Measurements from ENCODE around the gene CCL27.

CCL27 gene

GRCh38 chr9:34689512-34689911, 27.1 kb upstream of the CCL27 start:
- no peak for DNase-seq (ENCODE audit: low read depth, low spot score)
- TF ChIP-seq, protein P1, sequence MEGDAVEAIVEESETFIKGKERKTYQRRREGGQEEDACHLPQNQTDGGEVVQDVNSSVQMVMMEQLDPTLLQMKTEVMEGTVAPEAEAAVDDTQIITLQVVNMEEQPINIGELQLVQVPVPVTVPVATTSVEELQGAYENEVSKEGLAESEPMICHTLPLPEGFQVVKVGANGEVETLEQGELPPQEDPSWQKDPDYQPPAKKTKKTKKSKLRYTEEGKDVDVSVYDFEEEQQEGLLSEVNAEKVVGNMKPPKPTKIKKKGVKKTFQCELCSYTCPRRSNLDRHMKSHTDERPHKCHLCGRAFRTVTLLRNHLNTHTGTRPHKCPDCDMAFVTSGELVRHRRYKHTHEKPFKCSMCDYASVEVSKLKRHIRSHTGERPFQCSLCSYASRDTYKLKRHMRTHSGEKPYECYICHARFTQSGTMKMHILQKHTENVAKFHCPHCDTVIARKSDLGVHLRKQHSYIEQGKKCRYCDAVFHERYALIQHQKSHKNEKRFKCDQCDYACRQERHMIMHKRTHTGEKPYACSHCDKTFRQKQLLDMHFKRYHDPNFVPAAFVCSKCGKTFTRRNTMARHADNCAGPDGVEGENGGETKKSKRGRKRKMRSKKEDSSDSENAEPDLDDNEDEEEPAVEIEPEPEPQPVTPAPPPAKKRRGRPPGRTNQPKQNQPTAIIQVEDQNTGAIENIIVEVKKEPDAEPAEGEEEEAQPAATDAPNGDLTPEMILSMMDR (IDR thresholded peaks at IDR 0.05; ENCODE audit: low read depth, low read length) = no peak
- in situ Hi-C loops (cut with HindIII; ENCODE audit: low sequenced_read_pairs) = no loop called here
- H3K4me3 ChIP-seq (ENCODE audit: low read depth, low read length) = no peak overlapping the region

DNA sequence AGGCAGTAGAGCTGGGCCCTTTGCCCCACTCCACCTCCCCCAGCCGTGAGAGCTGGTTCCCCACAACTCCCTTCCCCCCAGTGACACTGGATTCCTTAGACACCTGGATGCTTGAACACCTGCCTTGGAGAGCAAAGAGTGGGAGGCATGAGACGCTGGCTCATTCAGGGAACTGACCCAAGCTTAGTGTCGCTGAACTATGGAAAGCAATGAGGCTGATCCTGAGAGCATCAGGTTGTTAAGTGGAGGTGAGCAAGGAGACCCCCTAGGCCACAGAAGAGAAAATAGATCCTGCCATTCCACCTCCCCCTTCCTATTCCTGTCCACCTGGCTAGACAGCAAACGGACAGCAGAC, 26.6 kb upstream of the CCL27 start:
- in situ Hi-C loops (cut with HindIII; ENCODE audit: low sequenced_read_pairs) = no loop called here
- no peak overlapping the region for H3K4me3 ChIP-seq (ENCODE audit: low read depth, low read length)
- TF ChIP-seq, protein P1 (IDR thresholded peaks at IDR 0.05; ENCODE audit: low read depth, low read length) = no peak
- no peak for DNase-seq (ENCODE audit: low read depth, low spot score)

DNA sequence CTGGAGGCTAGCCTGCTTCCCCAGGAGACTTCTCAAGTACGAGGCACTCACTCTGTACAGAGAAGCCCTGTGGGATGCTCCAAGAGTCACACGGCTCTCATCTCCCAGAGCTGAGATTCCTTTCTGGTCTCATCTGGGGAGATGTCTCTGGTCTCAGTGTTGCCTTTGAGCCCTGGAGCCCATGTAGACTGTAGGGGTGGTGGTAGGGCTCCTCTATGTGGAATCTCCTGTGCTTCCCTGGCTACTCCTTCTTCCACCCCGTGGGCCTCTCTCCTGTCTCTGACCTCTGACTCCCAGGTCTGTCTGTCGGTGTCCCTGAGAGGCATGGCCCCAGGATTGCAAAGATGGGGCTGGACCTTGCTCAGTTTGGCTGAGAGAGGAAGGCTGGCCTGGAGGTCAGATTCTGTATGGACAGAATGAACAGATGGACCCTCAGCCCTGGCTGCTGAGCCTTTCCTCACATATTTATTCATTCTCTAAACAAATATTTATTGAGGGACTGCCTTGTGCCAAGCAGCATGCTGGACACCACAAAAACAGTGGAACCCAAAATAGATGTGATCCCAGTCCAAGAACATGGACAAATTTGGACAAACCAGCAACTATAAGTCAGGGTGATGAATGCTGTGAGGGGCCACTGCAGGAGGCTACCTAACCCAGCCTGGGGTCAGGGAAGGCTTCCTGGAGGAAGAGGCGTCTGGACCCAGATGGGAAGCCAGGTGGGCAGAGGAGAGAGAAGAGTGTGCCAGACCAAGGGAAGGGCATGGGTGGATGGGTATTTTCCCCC, 26.1 kb upstream of the CCL27 start:
- in situ Hi-C loops (cut with HindIII; ENCODE audit: low sequenced_read_pairs) = no loop called here
- no peak for DNase-seq (ENCODE audit: low read depth, low spot score)
- H3K4me3 ChIP-seq (ENCODE audit: low read depth, low read length) = no peak overlapping the region
- TF ChIP-seq, protein P1 (IDR thresholded peaks at IDR 0.05; ENCODE audit: low read depth, low read length) = no peak

DNA sequence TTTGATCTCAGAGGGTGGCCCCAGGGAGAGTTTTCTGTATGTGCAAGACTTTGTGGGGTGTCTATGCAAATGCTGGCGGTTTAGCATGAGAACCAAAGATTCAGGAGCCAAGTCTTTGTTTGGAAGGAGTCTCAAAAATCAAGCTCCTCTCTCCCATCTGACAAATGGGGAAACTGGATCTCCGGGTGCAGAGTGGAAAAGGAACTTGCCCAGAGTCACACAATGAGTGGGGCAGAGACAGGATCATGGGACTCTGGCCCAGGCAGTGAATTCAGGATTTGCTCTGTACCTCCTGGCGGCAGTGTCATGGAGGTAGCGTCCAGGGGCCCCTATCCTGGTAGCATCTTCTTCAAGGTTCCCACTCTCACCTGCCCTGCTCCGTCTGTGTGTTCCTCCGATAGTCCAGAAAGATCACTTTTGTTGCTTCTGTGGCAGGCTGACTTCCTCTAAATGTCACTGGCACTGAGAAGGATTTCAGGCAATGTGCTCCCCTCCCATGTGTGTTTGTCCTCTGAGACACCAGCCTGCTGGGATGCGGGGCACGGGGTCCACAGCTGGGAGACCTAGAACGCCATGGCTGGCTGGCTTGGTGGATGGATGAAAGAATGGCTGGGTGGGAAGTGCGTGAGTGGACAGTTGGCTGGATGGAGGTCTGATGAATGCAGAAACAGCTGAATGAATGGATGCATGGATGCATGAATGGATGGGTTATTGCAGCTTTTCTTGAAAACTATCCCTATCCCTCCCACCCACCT, 25.0 kb upstream of the CCL27 start:
- in situ Hi-C loops (cut with HindIII; ENCODE audit: low sequenced_read_pairs) = no loop called here
- TF ChIP-seq, protein P1 (IDR thresholded peaks at IDR 0.05; ENCODE audit: low read depth, low read length) = no peak
- no peak for DNase-seq (ENCODE audit: low read depth, low spot score)
- H3K4me3 ChIP-seq (ENCODE audit: low read depth, low read length) = no peak overlapping the region

DNA sequence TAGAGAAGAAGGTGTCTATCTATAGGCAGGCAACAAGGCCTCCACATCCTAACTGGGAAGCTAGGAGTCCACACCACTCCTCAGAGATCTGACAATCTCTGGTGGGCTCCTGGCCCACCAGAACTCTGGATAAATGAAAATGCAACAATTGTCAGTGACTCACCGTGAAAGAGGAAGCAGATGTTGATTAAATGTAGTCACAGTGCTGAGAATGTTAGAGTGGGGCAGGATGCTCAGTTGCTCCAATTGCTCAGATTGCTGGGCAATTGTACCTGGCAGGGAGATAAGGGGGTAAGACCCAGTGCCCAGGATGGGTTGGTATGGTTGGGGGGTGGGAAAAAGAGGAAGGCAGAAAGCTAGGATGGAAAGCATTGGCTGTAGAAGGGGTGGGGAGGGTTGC, 24.3 kb upstream of the CCL27 start:
- no peak for DNase-seq (ENCODE audit: low read depth, low spot score)
- in situ Hi-C loops (cut with HindIII; ENCODE audit: low sequenced_read_pairs) = no loop called here
- TF ChIP-seq, protein P1 (IDR thresholded peaks at IDR 0.05; ENCODE audit: low read depth, low read length) = no peak
- no peak overlapping the region for H3K4me3 ChIP-seq (ENCODE audit: low read depth, low read length)

DNA sequence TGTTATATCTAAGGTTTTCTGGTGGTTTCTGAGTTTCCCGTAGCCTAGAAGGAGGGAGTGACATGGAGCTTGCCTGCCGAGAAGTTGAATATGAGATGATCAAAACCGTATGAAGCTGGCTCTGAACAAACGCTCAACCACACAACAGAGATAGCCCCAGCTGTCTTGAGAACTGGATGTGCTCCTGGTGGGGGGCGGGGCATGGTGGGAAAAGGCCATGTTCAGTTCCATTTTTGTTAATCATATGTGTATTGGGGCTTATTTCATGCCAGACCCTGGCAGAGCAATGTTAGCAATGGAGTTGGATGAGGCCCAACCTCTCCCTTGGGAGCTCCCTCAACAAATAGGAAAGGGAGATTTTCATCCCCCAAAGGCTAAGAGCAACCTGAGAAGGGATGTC, 23.8 kb upstream of the CCL27 start:
- in situ Hi-C loops (cut with HindIII; ENCODE audit: low sequenced_read_pairs) = no loop called here
- no peak overlapping the region for H3K4me3 ChIP-seq (ENCODE audit: low read depth, low read length)
- TF ChIP-seq, protein P1 (IDR thresholded peaks at IDR 0.05; ENCODE audit: low read depth, low read length) = no peak
- no peak for DNase-seq (ENCODE audit: low read depth, low spot score)
